ENCODE results near the gene NUTM1. TPM values are rescaled to one million over a fixed set of nuclear protein-coding genes. Genes with fewer than 3 reads are reported as not detected.
"Not testable (repeated sequence)": the region's sequence is repeated elsewhere in the genome, so short reads cannot be mapped to it uniquely, and the experiment has no call there.

The NUTM1 gene
- total RNA-seq, 2 donors from 2014 or later, result not detected

DNA sequence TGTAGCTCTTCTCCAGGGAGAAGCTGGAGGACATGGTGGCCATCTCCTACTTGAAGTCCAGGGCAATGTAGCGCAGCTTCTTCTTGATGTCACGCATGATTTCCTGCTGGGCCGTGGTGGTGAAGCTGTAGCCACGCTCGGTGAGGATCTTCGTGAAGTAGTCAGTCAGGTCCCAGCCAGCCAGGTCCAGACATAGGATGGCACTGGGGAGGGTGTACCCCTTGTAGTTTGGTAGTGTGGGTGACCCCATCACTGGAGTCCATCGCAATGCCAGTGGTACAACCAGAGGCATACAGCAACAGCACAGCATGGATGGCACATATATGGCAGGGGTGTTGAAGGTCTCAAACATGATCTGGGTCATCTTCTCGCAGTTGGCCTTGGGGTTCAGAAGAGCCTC is 30.8 kb downstream of the NUTM1 start:
- Histone ChIP-seq H3K9ac (ENCODE audit: low read depth in 2 of 2, low read length in 2 of 2) (no peak overlapping the region), H3K4me1 (no peaks in the 10 kb centered on the region), H3K36me3 (no peaks in the 10 kb centered on the region), H3K27me3 (no peaks in the 10 kb centered on the region), H3K4me3 (no peak overlapping the region), H3K9me3 (no peaks in the 10 kb centered on the region), H3K27ac (no peak overlapping the region)
- no peak for DNase-seq
- TF ChIP-seq, protein P1, sequence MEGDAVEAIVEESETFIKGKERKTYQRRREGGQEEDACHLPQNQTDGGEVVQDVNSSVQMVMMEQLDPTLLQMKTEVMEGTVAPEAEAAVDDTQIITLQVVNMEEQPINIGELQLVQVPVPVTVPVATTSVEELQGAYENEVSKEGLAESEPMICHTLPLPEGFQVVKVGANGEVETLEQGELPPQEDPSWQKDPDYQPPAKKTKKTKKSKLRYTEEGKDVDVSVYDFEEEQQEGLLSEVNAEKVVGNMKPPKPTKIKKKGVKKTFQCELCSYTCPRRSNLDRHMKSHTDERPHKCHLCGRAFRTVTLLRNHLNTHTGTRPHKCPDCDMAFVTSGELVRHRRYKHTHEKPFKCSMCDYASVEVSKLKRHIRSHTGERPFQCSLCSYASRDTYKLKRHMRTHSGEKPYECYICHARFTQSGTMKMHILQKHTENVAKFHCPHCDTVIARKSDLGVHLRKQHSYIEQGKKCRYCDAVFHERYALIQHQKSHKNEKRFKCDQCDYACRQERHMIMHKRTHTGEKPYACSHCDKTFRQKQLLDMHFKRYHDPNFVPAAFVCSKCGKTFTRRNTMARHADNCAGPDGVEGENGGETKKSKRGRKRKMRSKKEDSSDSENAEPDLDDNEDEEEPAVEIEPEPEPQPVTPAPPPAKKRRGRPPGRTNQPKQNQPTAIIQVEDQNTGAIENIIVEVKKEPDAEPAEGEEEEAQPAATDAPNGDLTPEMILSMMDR (IDR thresholded peaks at IDR 0.05), result no peak
- intact Hi-C loops (cut with DNase I), result no loop called here

DNA sequence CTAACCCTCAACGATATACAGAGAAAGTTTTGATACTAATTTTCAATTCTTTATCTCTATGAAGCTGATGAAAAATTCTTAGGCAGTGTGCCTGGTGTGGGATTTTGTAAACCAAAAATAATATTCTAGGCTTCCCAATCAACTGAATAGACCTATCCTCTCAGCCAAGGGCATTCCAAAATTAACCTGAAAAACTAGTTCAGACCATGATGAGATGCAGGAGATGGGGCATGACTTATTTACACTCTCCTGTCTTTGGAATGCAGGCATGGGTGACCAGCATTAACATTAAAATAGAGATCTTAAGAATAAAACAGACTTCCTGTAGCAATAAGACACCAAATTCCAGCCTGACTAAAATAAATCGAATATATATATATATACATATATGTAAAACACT is 31.7 kb downstream of the NUTM1 start:
- H3K9ac ChIP-seq (ENCODE audit: low read depth in 2 of 2, low read length in 2 of 2), result no peak overlapping the region
- H3K36me3 ChIP-seq, result no peaks in the 10 kb centered on the region
- no peaks in the 10 kb centered on the region for H3K27me3 ChIP-seq
- H3K4me3 ChIP-seq, result no peak overlapping the region
- no peak for DNase-seq
- no peak overlapping the region for H3K27ac ChIP-seq
- H3K9me3 ChIP-seq, result no peaks in the 10 kb centered on the region
- TF ChIP-seq, protein P1 (IDR thresholded peaks at IDR 0.05), result no peak
- H3K4me1 ChIP-seq, result no peaks in the 10 kb centered on the region
- intact Hi-C loops (cut with DNase I), result no loop called here

DNA sequence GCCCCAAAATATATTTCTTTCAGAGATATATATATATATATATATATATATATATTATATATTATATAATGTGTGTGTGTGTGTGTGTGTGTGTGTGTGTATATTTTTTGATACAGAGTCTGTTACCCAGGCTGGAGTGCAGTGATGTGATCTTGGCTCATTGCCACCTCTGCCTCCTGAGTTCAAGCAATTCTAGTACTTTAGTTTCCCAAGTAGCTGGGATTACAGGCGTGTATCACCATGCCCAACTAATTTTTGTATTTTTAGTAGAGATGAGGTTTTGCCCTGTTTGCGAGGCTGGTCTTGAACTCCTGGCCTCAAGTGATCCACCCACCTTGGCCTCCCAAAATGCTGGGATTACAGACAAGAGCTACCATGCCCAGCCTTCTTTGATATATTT is 32.4 kb downstream of the NUTM1 start:
- H3K36me3 ChIP-seq; DNase-seq; H3K4me1 ChIP-seq; H3K27ac ChIP-seq; H3K9me3 ChIP-seq; H3K9ac ChIP-seq (ENCODE audit: low read depth in 2 of 2, low read length in 2 of 2); intact Hi-C loops (cut with DNase I); H3K4me3 ChIP-seq; H3K27me3 ChIP-seq: not testable (repeated sequence)

DNA sequence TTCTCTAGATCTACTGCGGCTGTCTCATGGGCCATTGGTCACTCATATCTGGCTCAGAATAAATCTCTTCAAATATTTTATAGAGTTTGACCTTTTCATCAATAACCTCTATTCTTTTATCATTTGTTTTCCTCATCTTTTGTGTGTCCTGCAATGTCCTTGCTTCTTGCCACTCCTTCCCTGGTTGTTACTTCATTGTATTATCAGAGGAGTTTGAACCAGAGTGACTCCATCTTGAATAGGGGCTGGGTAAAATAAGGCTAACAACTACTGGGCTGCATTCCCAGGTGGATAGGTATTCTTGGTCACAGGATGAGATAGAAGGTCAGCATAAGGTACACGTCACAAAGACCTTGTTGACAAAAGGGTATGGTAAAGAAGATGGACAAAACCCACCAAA is 33.7 kb downstream of the NUTM1 start:
- no peaks in the 10 kb centered on the region for H3K27me3 ChIP-seq
- no peak overlapping the region for H3K27ac ChIP-seq
- intact Hi-C loops (cut with DNase I), result no loop called here
- no peak overlapping the region for H3K9ac ChIP-seq (ENCODE audit: low read depth in 2 of 2, low read length in 2 of 2)
- TF ChIP-seq, protein P1 (IDR thresholded peaks at IDR 0.05), result no peak
- no peaks in the 10 kb centered on the region for H3K9me3 ChIP-seq
- no peaks in the 10 kb centered on the region for H3K36me3 ChIP-seq
- no peak for DNase-seq
- no peaks in the 10 kb centered on the region for H3K4me1 ChIP-seq
- no peak overlapping the region for H3K4me3 ChIP-seq

DNA sequence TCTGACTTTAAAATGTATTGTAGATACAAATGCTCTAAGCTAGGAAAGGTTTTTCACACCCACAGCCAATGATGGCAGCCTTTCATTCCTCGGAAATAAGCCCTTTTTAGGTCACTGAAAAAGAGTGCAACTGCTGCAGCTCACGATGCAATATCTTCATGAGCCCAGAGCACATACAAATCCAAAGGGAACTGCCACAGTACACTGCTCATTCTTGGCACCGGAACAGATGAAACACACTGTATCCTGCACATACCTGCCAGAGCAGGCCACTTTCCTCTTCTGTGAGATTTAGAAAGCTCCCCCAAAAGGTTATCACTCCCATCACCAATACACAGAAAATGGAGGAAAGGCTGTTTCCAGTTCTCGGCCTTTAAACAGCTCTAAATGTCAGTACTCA is 37.4 kb downstream of the NUTM1 start:
- H3K9ac ChIP-seq (ENCODE audit: low read depth in 2 of 2, low read length in 2 of 2); H3K27me3 ChIP-seq; H3K9me3 ChIP-seq; H3K4me3 ChIP-seq; H3K36me3 ChIP-seq; DNase-seq; H3K4me1 ChIP-seq; H3K27ac ChIP-seq; intact Hi-C loops (cut with DNase I): not testable (repeated sequence)

DNA sequence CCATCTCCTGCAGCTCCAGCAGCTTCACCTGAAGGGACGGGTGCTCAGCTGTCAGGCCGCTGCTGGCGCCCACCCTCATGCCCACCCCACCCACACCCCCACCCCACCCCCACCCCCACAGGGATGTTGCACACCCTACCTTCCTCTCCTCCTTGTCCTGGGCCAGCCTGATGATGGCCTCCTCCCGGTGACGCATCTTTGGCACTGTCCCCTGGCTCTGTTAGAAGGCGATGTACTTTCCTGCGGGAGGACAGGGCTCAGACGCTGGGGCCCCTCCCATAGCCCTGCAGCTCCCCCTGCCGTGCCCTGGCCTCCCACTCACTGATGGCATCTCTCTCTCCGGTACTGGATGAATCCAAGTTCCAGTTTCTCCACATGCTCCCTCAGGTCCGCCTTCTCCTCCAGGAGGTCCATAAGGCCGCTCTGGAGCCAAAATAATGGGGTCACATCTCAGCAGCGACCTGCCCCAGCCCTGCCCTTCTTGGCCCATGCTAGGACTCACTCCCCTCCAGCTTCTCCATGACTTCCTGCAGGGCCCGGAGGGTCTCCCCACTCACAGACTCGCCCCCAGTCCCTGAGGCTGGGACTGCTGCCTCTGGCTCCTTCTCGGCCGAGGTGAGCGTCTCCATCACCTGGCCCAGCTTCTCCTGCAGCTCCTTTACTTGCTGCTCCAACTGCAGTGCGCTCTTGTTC is 38.9 kb downstream of the NUTM1 start:
- H3K4me1 ChIP-seq; H3K36me3 ChIP-seq; H3K27me3 ChIP-seq; DNase-seq; H3K9ac ChIP-seq (ENCODE audit: low read depth in 2 of 2, low read length in 2 of 2); H3K9me3 ChIP-seq; H3K4me3 ChIP-seq; intact Hi-C loops (cut with DNase I); H3K27ac ChIP-seq: not testable (repeated sequence)

DNA sequence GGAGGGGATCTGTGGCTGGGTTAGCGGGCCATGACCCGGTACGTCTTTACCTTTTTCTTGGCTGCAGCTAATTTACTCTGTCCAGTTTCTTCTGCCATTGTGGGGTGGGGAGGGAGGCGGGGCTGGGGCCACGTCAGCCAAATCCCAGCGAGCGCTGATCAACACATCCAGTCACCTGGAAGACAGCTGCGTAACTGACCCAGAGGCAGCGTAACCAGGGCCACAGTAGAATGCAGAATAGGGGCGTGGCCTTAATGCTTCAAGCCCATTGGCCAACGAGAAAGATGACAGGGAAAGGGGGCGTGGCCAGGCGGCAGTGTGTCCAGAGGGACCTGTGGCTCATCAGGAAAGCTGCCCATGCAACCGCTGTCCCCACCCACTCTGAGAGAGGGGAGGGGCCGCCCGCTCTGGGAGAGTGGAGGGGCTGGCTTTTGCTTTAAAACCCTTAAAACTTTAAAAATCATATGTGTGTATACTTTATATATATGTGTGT is 46.5 kb downstream of the NUTM1 start:
- H3K9ac ChIP-seq (ENCODE audit: low read depth in 2 of 2, low read length in 2 of 2); H3K4me1 ChIP-seq; DNase-seq; intact Hi-C loops (cut with DNase I); H3K27ac ChIP-seq; H3K9me3 ChIP-seq; H3K36me3 ChIP-seq; H3K4me3 ChIP-seq; H3K27me3 ChIP-seq: not testable (repeated sequence)

DNA sequence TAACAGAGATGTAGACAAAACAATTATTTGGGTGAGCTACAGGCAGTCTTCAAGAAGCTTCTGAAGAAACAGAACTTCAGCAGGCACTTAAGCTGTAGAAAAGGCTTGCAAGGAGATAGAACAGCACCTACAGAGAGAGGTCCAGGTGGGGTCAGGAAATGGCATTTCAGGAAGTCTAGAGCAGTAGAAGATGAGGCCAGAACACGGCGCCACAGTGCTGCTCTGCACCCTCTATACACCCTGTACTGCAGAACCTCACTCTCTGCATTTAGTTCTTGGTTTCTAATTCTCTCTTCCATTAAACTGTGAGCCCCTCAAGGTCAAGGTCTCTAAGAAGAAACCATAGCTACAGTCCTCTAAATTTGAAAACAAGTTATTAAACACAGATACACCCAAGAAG is 49.9 kb downstream of the NUTM1 start:
- DNase-seq; H3K27me3 ChIP-seq; H3K27ac ChIP-seq; intact Hi-C loops (cut with DNase I); H3K9me3 ChIP-seq; H3K4me3 ChIP-seq; H3K4me1 ChIP-seq; H3K9ac ChIP-seq (ENCODE audit: low read depth in 2 of 2, low read length in 2 of 2); H3K36me3 ChIP-seq: not testable (repeated sequence)

DNA sequence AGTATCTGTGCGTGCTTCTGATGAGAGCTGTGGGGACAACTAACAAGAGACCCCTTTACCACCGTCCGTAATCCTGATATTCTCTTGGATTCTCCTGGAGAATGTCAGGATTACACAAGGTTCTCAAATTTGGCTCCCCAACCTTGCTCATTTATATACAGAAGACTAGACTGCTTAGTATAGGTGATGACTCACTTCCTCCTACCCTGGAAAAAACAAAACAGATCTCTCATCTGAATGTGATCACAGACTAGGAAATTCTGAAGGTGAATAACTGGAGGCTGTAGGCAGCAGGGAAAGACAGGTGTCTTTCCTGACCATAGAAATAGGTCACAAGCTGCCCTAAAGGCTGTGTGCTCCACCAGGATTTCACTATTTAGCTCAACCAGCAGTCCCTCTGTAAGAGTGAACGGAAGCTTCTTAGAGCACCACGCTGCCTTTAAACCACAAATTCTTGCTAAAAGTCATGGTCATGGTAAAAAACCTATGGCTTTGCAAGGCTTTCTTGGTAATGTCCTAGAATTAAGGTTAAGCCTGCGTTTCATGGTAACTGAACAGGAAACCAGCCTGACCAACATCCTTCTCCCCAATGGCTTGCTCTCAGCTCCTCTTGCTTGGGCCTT is 54.6 kb downstream of the NUTM1 start:
- H3K36me3 ChIP-seq; H3K4me1 ChIP-seq; H3K9me3 ChIP-seq; intact Hi-C loops (cut with DNase I); DNase-seq; H3K27me3 ChIP-seq; H3K27ac ChIP-seq; H3K9ac ChIP-seq (ENCODE audit: low read depth in 2 of 2, low read length in 2 of 2); H3K4me3 ChIP-seq: not testable (repeated sequence)

DNA sequence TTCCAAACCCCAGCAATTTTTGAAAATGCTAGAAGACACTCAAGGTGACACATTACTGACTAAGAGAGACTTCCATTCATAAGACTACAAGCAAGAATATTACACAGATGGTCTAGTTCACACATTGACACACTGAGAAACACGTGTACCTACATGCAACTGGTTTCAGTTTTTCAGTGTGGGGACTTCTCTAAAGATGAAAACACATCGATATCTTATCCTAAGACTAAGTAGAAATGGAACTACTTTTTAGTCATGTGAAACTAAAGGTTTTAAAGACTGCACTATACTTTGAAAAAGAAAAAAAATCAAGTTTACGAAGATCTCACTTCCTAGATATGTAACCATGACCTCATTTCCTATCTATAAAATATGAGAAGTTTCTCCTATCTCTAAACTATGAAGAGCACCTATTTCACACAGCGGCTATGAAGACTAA is 60.1 kb downstream of the NUTM1 start:
- H3K27me3 ChIP-seq; intact Hi-C loops (cut with DNase I); H3K9ac ChIP-seq (ENCODE audit: low read depth in 2 of 2, low read length in 2 of 2); H3K27ac ChIP-seq; DNase-seq; H3K36me3 ChIP-seq; H3K9me3 ChIP-seq; H3K4me1 ChIP-seq; H3K4me3 ChIP-seq: not testable (repeated sequence)

DNA sequence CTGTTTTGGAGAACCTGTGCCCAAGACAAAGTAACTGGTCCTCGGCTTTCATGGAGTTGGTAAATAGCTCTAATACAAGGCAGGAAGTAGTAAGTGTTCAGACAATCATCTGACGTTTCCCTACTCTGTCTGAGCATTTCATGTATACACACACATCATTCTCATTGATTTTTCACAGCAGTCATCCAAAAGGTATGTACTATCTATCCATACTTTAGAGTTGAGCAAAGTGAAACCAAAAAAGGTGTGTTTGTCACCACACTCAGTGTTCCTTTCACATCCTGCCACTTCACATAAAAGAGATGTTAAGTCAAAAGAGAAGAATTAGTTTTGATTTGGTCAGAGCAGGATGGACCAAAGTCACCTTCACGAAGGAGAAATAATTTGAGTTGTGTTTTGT is 60.8 kb downstream of the NUTM1 start:
- H3K36me3 ChIP-seq; DNase-seq; H3K4me3 ChIP-seq; intact Hi-C loops (cut with DNase I); H3K9me3 ChIP-seq; H3K4me1 ChIP-seq; H3K27ac ChIP-seq; H3K9ac ChIP-seq (ENCODE audit: low read depth in 2 of 2, low read length in 2 of 2); H3K27me3 ChIP-seq: not testable (repeated sequence)

All from colonic mucosa (tissue), 4 donors.